Kasumi-1 (cell line): ENCODE measurements around the gene KIAA0319L.

ENCODE experiments used
- DNase-seq, 2 experiments: peaks; one replicate each; lab custom pipeline; 2025; lab: John Stamatoyannopoulos, UW

KIAA0319L gene

DNA sequence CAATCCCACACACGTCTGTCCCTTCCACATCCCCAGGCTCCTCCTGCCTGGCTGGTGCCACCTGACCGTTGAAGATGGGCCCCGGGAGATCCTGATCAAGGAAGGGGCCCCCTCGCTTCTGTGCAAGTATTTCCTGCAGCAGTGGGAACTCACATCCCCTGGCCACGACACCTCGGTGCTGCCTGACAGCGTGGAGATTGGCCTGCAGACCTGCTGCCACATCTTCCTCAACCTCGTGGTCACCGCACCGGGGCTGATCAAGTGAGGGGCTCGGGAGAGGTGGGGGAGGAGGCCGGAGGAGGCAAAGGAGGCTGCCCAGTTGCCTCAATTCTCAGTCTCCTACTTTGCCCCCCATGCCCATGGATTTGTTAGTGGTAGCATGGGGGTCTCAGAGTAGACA, 6.0 kb upstream of the KIAA0319L start:
- DNase-seq, result peak in 1 of 2 experiments; percentile 27

DNA sequence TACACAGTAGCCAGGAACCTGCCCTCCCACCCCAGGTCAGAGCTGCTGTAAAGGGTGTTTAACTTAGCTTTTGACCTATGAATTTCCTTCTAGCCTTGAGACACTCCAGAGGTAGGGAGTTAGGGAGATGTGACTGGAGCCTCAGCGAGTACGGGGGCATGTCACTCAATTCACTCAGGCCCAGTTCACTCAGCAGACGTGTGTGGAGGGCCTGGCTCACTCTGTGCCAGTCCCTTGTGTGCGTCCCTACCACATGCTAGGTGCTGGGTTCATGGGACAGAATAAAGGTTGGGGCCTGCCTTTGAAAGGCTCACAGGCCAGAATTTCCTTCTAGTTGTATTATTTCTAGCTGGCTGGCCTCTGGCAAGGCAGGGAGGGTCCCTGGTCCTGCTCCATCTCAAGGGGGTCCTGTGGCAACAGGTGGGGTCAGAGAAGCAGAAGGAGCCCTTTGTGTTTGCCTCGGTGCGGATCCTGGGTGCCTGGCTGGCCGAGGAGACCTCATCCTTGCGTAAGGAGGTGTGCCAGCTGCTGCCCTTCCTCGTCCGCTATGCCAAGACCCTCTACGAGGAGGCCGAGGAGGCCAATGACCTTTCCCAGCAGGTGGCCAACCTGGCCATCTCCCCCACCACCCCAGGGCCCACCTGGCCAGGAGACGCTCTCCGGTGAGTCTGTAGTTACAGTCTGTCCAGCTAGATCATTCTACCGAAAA, 4.9 kb upstream of the KIAA0319L start:
- no peak for DNase-seq

DNA sequence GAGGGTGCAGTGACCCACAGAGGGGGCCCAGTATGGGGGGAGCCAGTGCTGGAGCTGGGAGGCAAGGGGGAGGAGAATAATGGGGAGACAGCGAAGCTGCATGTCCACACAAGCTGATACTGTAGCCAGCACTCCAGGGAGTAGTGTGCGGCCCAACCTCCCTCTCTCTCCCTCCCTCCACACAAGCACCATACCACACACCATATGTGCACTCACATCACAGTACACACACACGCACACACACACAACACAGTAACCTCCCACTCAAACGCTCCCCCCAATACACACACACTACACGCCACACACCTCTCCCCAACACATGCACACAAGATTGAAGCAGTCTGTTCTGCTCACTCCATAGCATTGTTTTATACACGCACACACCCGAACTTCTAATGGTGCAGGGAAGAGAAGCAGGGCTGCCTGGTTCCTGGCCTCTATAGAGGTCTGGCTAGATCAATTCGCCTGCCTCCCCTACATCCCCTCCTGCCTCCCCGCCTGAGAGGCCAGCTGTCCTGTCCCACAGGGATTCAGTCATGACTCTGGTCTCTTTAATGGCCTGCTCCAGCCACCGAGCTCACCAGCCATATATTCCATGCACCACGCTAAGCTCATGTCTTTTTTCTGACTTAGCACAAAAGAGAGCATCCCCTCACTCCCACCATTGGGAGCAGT, 4.2 kb upstream of the KIAA0319L start:
- no peak for DNase-seq

DNA sequence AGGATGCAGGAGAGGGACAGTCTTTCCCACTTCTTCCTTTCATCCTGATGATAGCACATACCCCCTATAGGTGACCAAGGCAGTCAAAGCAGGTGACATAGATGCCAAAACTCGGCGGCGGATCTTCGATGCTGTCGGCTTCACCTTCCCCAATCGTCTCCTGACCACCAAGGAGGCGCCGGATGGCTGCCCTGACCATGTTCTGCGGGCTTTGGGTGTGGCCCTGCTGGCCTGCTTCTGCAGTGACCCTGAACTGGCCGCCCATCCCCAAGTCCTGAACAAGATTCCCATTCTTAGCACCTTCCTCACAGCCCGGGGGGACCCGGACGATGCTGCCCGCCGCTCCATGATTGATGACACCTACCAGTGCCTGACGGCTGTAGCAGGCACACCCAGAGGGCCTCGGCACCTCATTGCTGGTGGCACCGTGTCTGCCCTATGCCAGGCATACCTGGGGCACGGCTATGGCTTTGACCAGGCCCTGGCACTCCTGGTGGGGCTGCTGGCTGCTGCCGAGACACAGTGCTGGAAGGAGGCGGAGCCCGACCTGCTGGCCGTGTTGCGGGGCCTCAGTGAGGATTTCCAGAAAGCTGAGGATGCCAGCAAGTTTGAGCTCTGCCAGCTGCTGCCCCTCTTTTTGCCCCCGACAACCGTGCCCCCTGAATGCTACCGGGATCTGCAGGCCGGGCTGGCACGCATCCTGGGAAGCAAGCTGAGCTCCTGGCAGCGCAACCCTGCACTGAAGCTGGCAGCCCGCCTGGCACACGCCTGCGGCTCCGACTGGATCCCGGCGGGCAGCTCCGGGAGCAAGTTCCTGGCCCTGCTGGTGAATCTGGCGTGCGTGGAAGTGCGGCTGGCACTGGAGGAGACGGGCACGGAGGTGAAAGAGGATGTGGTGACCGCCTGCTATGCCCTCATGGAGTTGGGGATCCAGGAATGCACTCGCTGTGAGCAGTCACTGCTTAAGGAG, 3.3 kb upstream of the KIAA0319L start:
- DNase-seq, result no peak

DNA sequence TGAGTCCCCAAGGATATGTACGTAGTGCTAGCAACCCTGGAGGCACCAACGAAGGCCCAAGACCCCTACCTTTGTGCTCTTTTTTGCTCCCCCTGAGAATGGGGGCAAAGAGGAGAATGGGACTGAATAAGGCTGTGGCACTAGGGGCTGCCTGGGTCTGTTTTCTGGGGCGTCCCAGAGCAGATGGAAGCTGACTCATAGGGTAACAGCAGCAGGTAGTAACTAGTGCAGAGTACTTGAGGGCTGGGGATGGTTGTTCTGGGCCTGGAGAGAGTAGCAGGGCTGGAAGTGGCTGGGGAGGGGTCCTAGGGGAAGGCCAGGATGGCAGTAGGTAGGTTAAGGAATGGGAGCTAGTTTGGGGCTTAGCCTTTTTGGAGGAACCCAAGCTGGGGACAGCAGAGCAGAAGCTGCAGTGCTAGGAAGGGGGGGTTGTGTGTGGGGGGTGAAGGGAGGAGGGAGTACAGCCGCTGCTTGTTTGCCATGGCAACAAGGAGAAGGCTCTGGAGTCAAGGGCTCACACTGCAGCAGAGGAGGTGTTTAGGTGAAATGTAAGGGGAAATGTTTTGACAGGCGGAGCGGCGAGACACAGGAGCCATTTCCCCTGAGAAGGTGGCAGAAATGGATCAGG, 2.2 kb upstream of the KIAA0319L start:
- DNase-seq, result no peak

DNA sequence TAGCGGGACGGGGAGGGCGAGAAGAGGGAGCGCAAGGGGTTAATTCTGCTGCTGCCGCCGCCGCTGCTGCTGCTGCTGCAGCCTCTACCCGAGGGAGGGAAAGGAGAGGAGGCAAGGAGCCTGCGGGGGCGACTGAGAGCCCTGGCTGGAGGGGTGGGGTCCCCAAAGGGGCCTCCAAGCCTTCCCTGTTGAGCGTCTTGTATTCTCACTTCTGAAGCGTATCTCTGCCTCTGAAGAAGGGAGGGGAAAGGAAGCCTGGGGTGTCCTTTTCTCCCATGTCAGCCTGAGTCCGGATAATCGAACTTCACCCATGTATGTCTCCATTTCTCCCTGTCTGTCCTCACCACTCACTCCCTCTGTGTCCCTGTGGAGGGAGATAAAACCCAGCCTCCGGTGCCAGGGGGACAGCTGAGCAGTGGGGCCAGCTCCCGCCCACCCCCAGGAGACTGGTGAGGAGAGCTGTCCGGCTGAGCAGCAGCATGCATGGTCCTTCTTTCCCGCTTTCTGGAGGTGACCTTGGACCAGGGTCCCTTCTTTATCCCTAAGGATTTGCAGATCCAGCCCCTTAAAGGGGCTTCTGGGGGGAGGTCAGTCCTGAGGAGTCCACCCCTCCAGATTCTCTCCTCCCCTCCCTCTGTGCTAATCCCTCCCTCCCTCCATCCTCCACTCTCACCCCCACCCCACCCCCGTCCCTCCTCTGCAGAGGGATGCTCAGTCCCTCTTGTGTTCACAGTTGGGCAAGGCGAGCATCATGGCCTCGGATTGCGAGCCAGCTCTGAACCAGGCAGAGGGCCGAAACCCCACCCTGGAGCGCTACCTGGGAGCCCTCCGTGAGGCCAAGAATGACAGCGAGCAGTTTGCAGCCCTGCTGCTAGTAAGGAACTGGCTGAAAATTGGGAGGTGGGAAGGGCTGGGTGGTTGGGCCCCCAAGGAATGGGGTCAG, 1.4 kb upstream of the KIAA0319L start:
- no peak for DNase-seq

DNA sequence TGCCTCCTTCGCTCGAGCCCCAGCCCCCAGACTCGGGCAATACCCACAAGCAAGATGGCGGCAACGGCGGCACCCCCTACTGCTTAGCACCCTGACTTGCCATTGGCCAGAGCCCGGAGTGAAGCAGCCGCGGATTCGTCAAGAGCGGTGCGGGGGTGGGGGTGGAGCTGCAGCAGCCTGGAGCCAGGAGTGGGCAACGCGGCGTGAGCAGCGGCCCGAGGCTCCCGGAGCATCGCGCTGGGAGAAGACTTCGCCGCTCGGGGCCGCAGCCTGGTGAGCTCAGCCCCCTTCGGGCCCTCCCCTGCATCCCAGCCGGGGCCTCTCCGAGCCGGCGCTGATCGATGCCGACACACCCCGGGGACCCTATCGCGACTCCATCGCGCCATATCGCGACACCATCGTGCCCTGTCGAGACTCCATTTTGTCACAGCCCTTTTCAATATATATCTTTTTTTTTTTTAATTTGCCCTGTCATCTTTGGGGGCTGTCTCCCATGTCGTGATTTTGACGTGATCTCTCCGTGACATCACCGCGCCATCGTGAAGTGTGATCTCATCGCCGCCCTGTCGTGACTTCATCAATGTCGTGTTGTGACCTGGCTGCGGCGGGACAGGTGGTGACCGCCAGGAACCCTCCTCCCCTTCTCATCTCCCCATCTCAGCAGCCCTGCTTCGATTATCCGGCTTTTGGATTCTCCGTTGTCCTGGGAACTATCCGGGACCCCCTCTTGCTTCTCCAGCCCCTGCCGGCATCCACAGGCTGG, 589 bp upstream of the KIAA0319L start, which contains the start of gene NCDN:
Gene NCDN, plus strand, starts transcription at position 189 of the 763 bp plus-strand sequence. Its CDS starts 392 bp downstream, at position 581.
- peak; percentile 95 to 96 for DNase-seq

DNA sequence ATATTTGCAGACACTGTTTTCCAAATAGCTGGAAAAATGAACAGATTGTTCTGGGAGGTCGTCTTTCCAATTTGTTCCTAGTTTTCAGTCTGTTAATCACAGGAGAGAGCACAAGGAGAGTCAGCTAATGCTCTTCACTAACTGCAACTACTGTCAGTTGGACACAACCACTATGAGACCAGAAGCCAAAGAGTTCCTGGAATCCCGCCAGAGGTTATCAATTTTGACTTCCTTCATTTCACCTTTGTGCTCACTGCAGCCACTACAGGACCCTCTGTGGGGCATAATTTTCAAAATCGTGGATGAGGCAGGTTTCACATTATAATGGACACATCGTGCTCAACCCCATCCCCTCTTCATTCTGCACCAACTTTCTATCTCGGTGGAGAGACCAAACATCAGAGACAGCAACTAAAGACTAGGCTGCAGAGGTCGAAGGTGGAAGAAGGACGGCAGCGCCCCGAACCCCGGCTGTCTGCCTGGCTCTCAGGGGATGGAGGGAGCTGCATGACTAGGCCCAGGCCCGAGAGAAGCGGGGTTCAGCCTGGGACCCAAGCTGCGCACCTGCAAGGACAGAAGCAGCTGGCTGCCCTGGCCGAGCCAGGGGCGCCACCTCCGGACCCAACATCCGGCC, 602 bp downstream of the KIAA0319L start:
- no peak for DNase-seq

DNA sequence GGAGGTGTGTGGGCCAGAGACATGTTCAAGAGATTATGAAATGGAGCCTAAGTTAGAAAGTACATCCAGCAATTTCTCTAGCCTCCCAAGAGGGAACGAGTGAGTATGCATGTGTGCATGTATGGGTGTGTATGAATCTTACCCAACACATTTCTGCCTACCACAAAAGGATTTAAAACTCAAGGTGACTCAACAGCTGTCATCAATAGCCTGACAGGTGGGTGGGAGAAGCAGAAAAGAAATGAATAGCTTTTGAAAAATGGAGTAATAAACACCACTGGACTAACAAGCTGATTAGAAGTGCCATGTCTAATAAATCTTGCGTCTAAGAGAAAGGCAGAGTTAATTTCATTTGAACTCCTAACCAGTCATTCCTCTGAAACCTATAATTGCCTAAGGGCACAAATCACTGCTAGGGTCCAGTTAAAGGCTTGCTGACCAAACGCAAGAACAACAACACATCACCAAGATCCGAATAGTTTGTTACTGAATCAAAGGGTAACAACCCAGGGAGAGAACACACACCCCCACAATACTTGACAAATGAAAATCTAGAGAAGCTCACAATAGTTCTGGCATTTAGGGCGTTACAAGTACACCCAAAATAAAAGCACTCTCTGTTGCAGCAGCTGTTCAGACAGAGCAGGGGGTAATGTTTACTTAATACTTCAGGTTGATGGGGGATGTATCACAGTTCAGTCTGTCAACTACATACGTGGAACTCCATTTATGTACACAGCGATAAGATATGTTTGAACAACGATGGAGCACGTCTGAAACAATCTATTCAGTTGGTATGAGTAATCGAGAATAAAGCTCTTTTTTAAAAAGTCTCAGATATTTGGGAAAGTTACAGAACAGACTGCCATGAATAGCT, 1.4 kb downstream of the KIAA0319L start:
- DNase-seq, result no peak

DNA sequence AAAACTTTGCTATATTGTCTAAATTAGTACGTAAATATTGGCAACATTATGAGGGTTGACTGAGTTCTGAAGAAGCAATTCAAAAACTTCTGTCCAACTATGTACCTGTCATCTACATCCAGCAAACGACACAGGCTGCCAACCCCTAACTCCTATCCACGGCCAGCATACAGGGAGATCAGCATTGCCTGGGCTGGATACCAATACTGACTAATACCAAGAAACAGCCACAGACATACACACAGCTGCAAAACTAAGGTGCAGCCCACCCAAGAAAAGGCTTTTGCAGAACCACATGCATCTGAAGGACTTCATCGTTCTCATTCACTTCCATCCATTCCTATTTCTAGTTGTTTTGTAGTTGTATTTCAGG, 2.0 kb downstream of the KIAA0319L start:
- DNase-seq, result no peak

DNA sequence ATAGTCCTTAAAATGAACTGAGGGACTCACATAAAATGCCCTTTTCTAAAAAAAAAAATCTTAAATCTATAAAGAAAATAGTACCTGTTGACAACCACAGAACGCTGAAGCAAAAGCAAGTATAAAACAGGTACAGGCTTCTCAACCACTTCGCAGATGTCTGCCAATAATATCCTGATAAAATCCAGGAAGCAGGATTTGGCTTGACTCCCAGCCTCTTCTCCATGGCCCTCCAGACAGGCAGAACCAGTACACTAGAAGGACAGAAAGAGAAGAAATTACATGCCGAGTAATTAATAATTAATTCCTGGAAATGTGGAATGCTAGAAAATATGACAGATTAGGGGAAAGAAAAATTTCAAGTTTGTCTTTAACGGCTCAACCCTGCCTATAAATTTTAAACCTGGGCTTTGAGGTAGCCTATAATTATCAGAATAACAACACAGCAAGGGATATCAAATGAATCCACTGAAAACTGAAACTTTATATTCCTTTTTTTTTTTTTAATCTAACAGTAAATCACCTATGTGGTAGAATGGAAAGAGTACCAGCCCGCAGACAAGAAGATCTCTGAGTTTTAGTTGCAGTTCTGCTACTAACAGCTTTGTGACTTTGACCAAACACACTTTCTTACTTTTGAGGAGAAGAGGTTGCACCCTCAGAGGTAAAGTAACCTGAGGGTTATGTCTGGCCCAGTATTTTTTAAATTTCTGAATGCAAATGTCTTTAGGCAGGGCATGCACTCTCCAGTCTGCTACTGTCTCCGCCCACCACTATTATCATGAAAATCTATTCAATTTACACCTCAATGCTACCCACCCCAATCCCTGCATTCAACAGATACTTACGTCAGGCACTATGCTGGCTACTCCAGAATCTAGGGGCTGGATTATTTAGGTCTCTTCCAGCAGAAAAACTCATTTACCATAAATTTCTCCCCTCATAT, 2.7 kb downstream of the KIAA0319L start:
- no peak for DNase-seq

DNA sequence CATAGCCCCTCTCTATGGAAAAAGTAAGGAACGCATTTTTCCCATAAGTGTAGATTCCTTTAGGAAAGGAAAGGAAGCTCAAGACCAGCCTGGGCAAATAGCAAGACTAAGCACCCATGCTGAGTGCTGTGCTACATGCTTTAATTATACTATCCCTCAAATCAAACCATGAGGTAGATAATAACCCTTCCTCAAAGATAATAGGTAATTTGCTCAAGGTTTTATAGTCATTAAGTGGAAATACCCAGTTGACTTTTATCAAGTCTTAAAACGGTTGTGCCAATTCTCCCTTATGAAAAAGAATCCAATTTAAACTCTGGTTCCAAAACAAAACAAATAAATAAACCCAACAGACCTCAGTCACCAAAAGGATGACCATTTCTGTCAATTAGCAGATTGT, 3.4 kb downstream of the KIAA0319L start:
- DNase-seq, result no peak

DNA sequence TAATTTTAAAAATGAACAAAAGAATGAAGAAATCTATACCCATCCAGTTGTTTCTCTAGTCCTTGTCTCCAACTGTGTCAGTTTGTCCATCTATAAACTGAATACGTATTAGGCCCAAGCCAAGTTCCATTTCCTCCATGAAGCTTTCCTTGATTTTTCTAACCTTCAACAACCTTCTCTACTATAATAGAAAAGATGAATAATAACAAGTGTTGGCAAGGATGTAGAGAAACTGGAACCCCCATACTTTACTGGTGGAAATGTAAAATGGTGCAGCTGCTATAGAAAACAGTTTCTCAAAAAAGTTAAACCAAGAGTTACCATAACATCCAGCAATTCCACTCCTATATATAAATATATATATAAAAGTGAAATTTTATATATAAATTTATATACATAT, 10.6 kb downstream of the KIAA0319L start:
- DNase-seq, result no peak

DNA sequence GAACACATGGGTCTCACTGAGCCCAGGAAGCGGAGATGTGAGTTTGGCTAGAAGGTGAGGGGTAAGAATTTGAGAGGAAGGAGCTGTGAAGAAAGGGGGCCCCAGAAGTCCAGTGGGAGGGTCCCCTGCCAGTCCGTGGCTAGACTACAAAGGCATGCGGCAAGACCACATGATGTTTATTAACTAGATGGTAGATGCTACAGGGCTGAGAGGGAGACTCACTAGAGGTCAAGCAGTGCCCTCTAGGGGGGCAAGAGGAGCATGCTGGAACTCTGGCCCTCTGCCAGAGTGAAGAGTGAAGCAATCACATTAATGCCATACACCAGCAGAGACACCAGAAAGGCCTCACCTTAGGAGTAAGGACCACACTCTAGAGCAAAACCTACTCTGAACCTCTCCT, 12.2 kb downstream of the KIAA0319L start:
- DNase-seq, result peak; percentile 65 to 68

DNA sequence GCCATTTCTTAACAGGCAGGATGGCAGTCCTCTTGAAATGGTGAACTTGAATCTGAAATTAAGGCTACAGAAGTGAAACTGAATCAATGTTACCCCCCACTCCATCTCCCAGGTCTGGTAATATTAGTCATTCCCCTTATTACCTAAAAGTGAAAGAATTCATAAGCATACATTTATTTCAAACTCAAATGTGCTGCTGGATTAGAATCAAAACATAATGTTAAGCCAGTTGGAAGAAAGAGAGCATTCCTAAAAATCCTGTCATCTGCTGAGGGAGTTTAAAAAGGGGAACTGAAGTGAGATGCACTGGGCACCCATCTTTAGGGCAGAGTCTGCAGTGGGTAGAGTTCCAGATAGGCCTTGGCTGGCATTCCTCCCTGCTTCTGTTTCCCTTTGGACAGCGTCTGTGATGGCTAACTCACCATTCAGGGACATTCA, 17.4 kb downstream of the KIAA0319L start:
- peak in 1 of 2 experiments; percentile 5 for DNase-seq

DNA sequence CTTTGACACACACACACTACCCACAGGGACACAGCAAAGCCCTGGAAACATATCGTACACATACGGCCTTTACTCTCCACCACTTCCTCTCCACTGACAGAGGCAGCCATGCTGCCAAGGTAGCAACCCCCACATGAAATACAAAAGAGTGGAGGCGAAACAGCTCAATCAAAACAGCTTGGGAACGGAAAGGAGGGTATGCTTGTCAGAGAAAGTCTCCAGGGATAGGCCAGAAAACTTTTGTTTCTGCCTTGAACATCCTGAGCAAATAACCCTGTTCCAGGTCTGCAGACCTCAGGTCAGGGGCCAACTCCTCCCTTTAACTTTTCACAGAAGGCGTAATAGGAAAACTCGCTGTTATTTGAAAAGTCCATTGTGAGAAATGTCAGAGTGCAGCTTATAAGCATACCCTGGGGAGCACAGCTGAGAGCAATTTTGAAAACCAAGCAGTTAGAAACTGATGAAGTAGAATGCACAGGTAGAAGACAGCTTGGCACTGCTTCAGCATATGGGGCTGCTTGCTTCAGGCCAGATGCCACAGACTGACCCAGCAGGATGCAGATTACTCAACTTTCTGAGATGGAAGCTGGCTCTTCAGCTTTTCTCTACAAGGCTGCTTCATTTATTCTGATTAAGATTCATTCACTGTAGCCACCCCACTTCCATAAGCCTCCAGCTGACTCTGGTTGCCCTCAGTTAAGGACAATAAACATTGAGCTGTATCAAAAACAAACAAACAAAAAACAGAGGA, 18.0 kb downstream of the KIAA0319L start:
- peak; percentile 9 to 49 for DNase-seq

DNA sequence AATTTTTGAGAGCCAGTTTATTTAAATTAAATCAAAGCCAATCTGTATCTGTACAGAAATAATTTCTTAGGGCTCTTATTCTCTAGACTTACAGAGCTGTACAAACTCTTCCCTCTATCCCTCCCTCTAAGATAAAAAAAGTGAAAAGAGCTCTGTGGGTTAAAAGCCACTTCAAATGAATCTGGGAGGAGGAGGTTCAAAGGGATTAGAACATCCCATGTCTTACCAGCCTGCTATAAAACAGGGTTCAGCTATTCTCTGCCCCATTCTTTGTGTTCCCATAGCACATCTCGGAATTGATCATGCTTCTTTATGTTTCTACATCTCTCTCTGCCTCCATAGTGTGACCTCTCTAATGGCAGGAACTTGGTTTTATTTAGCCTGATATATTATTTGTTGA, 19.4 kb downstream of the KIAA0319L start:
- DNase-seq, result no peak
